ENCODE results near the gene CALY. TPM values are rescaled to one million over a fixed set of nuclear protein-coding genes. Genes with fewer than 3 reads are reported as not detected.

Gene CALY
- total and polyA plus RNA-seq, 5 donors from 2014 or later, result 0.76 to 1.8 (median 1.0) TPM

DNA sequence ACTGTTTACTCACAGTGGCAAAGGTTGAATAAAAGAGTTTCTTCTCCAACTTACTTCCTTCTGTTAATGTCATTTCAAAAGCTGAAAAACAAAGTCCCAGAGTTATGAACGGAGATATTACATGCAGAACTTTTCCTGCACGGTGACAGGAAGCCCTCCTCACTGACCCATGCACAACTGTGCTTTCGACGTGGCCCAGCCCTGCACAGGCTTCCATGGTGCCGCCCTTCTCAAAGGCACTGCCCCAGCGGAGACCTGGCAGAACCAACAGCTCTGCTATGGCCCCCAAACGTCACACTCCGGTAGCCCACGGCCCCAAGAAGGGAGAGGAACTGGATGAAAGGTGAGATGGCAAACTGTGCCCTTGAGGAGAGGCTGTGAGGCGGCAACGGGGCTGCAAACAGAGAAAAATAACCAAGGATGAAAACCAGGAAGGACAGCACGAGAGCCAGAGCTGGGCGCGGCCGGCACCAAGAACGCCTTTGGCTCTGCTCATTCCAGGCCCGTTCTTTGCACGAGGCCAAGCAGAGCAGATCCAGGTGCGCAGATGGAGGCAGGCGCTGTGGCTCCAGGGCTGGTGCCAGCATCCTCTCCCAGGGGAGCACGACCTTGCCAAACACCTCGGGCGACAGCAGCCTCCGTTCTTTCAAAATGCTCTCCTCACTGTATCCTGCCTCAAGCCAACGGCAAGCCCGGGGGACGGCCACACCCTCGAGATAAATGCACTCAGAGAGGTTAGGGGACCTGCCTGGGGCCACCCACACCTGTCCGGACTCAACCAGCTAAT lies 28.1 kb upstream of the CALY start:
- DNase-seq (no peak), ATAC-seq (ENCODE audit: low read depth in 2 of 2) (no peak)
- H3K4me1 Mint-ChIP-seq, result peaks cover 0 to 14% (median 7%) of the 10 kb centered on the region in 4 donors
- no peak overlapping the region for H3K4me3 ChIP-seq (ENCODE audit: low read depth, low read length)
- H3K9me3 Mint-ChIP-seq, result no peaks in the 10 kb centered on the region
- no peak overlapping the region for H3K4me3 Mint-ChIP-seq
- H3K27me3 Mint-ChIP-seq, result no peaks in the 10 kb centered on the region
- H3K9me3 ChIP-seq (ENCODE audit: control insufficient read depth in 2 of 2, low read length in 2 of 2), result no peaks in the 10 kb centered on the region
- peaks cover 29% of the 10 kb centered on the region for H3K36me3 Mint-ChIP-seq
- no peaks in the 10 kb centered on the region for H3K4me1 ChIP-seq (ENCODE audit: control insufficient read depth, insufficient read depth, low read length, poor library complexity, severe bottlenecking)
- H3K36me3 ChIP-seq (ENCODE audit: control insufficient read depth, insufficient read depth, low read length), result peaks cover 27% of the 10 kb centered on the region
- no peak overlapping the region for H3K27ac Mint-ChIP-seq
- no peaks in the 10 kb centered on the region for H3K27me3 ChIP-seq (ENCODE audit: control insufficient read depth, insufficient read depth, low read length)
- H3K27ac ChIP-seq (ENCODE audit: insufficient read depth, low read length, poor library complexity, severe bottlenecking), result no peak overlapping the region

DNA sequence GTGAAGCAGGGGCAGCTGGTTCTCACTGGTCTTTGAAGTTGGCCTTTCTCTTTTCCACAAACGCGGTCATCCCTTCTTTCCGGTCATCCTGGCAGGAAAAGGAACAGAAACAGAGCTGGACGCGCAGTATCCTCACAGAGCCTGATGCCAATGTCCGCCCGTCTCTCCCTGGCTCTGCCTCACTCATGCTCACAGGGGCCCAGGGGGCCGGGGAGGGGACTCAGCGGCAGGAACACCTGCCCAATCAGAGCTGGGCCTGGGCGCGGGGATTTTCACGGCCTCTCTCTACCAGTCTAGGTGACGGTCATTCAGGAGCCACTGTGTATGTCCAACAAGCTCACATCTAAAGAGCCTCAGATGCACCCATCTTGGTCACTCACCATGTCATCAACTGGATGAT lies 26.1 kb upstream of the CALY start:
- Histone ChIP-seq H3K9me3 (ENCODE audit: control insufficient read depth in 2 of 2, low read length in 2 of 2) (no peaks in the 10 kb centered on the region), H3K36me3 (ENCODE audit: control insufficient read depth, insufficient read depth, low read length) (peaks cover 11% of the 10 kb centered on the region), H3K4me1 (ENCODE audit: control insufficient read depth, insufficient read depth, low read length, poor library complexity, severe bottlenecking) (no peaks in the 10 kb centered on the region), H3K27me3 (ENCODE audit: control insufficient read depth, insufficient read depth, low read length) (no peaks in the 10 kb centered on the region), H3K27ac (ENCODE audit: insufficient read depth, low read length, poor library complexity, severe bottlenecking) (no peak overlapping the region), H3K4me3 (ENCODE audit: low read depth, low read length) (no peak overlapping the region)
- H3K9me3 Mint-ChIP-seq, result no peaks in the 10 kb centered on the region
- no peak overlapping the region for H3K4me3 Mint-ChIP-seq
- no peaks in the 10 kb centered on the region for H3K27me3 Mint-ChIP-seq
- DNase-seq (no peak), ATAC-seq (ENCODE audit: low read depth in 2 of 2) (no peak)
- peaks cover 21% of the 10 kb centered on the region for H3K36me3 Mint-ChIP-seq
- H3K4me1 Mint-ChIP-seq, result peaks cover 0 to 14% (median 7%) of the 10 kb centered on the region in 4 donors
- no peak overlapping the region for H3K27ac Mint-ChIP-seq

DNA sequence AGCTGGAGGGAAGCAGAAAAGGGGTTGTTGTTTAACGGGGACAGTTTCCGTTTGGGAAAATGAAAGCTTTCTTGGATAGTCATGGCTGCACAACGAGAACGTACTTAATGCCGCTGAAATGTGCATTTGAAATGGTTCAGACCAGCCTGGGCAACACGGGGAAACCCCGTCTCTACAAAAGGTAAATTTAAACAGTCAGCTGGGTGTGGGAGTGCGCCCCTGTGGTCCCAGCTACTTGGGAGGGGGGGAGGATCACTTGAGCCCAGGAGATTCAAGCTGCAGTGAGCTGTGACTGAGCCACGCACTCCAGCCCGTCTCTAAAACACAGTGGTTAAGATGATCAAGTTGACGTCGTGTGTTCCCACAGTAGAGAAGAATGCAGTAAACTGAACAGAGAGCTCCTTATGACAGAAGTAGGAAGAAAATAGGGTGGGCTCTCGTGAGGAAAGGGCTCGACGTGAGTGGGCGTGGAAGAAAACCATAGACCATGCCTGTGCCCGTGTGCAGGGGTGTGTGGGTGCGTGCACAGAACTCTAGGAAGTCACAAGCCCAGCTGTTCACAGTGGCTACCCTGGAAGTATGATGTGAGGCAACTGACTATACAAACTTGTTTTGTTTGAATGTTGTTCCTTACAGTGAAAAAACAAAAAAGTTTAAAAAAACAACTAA lies 25.2 kb upstream of the CALY start:
- Histone ChIP-seq H3K27ac (ENCODE audit: insufficient read depth, low read length, poor library complexity, severe bottlenecking) (peak overlapping the region; percentile 23), H3K4me3 (ENCODE audit: low read depth, low read length) (peak overlapping the region; percentile 6), H3K36me3 (ENCODE audit: control insufficient read depth, insufficient read depth, low read length) (peaks cover 9% of the 10 kb centered on the region), H3K27me3 (ENCODE audit: control insufficient read depth, insufficient read depth, low read length) (no peaks in the 10 kb centered on the region), H3K4me1 (ENCODE audit: control insufficient read depth, insufficient read depth, low read length, poor library complexity, severe bottlenecking) (peaks cover 8% of the 10 kb centered on the region), H3K9me3 (ENCODE audit: control insufficient read depth in 2 of 2, low read length in 2 of 2) (no peaks in the 10 kb centered on the region)
- H3K4me3 Mint-ChIP-seq, result peak overlapping the region; percentile 36 to 69 (median 51)
- H3K4me1 Mint-ChIP-seq, result peaks cover 0 to 16% (median 7%) of the 10 kb centered on the region in 4 donors
- H3K27me3 Mint-ChIP-seq, result no peaks in the 10 kb centered on the region
- DNase-seq (no peak), ATAC-seq (ENCODE audit: low read depth in 2 of 2) (no peak)
- H3K27ac Mint-ChIP-seq, result peak overlapping the region; percentile 42 to 88 (median 87)
- no peaks in the 10 kb centered on the region for H3K9me3 Mint-ChIP-seq
- H3K36me3 Mint-ChIP-seq, result peaks cover 21% of the 10 kb centered on the region

DNA sequence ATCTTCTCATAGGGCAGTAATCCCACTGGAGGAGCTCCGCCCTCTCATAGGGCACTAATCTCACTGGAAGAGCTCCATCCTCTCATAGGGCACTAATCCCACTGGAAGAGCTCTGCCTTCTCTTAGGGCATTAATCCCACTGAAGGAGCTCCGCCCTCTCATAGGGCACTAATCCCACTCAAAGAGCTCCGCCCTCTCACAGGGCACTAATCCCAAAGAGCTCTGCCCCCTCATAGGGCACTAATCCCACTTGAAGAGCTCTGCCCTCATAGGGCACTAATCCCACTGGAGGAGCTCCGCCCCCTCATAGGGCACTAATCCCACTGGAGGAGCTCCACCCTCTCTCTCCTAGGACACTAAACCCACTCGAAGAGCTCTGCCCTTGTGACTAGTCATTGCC lies 24.5 kb upstream of the CALY start:
- H3K4me3 Mint-ChIP-seq, result peak overlapping the region; percentile 33 to 69 (median 47)

DNA sequence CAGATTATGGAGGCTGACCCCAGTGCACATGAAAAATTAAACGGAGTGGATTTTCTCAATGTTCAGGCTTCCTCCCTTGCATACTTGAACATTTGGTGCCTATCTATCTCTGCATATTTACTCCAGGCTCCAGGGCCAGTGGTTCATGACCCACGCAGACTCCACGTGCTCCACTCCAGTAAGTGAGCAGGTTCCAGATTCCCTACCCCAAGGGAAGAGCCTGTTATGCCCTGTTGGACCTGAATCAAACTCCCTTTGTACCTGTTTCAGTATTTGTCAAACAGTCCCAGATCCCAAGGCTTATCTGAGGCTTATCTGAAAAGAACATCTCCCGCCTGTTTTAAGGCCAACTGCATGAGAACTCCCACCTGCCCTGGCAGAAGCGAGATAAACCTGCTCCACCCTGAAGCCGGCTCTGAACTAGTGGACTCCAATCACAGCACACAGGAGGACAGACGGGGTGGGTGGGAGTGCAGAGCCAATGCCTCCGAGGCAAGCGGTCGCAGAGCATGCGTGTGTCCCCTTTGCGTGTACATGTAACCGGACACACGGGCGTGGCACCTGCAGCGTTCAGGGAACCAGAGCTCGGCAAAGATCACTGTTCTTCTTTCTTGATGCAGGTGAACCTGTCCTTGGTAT lies 23.4 kb upstream of the CALY start:
- H3K27me3 ChIP-seq (ENCODE audit: control insufficient read depth, insufficient read depth, low read length), result no peaks in the 10 kb centered on the region
- H3K36me3 ChIP-seq (ENCODE audit: control insufficient read depth, insufficient read depth, low read length), result peaks cover 3% of the 10 kb centered on the region
- no peak overlapping the region for H3K4me3 ChIP-seq (ENCODE audit: low read depth, low read length)
- Mint-ChIP-seq H3K4me3 (peak overlapping the region in 2 of 4 donors; percentile 1 to 2), H3K27ac (peak overlapping the region in 2 of 3 donors; percentile 39 to 64), H3K9me3 (no peaks in the 10 kb centered on the region), H3K4me1 (peaks cover 0 to 22% (median 7%) of the 10 kb centered on the region in 4 donors), H3K27me3 (no peaks in the 10 kb centered on the region), H3K36me3 (peaks cover 21% of the 10 kb centered on the region)
- H3K4me1 ChIP-seq (ENCODE audit: control insufficient read depth, insufficient read depth, low read length, poor library complexity, severe bottlenecking), result peaks cover 18% of the 10 kb centered on the region
- no peak for ATAC-seq (ENCODE audit: low read depth in 2 of 2)
- DNase-seq, result no peak
- H3K27ac ChIP-seq (ENCODE audit: insufficient read depth, low read length, poor library complexity, severe bottlenecking), result no peak overlapping the region
- no peaks in the 10 kb centered on the region for H3K9me3 ChIP-seq (ENCODE audit: control insufficient read depth in 2 of 2, low read length in 2 of 2)

More for the DNA sequence above, 24.5 kb upstream of the CALY start:
- Mint-ChIP-seq H3K27ac (peak overlapping the region; percentile 42 to 88 (median 87)), H3K27me3 (no peaks in the 10 kb centered on the region), H3K9me3 (no peaks in the 10 kb centered on the region), H3K4me1 (peaks cover 0 to 19% (median 7%) of the 10 kb centered on the region in 4 donors), H3K36me3 (peaks cover 21% of the 10 kb centered on the region)
- Histone ChIP-seq H3K9me3 (ENCODE audit: control insufficient read depth in 2 of 2, low read length in 2 of 2) (no peaks in the 10 kb centered on the region), H3K27me3 (ENCODE audit: control insufficient read depth, insufficient read depth, low read length) (no peaks in the 10 kb centered on the region), H3K27ac (ENCODE audit: insufficient read depth, low read length, poor library complexity, severe bottlenecking) (no peak overlapping the region), H3K4me3 (ENCODE audit: low read depth, low read length) (peak overlapping the region; percentile 6), H3K4me1 (ENCODE audit: control insufficient read depth, insufficient read depth, low read length, poor library complexity, severe bottlenecking) (peaks cover 14% of the 10 kb centered on the region), H3K36me3 (ENCODE audit: control insufficient read depth, insufficient read depth, low read length) (peaks cover 8% of the 10 kb centered on the region)
- ATAC-seq (ENCODE audit: low read depth in 2 of 2) (no peak), DNase-seq (no peak)

DNA sequence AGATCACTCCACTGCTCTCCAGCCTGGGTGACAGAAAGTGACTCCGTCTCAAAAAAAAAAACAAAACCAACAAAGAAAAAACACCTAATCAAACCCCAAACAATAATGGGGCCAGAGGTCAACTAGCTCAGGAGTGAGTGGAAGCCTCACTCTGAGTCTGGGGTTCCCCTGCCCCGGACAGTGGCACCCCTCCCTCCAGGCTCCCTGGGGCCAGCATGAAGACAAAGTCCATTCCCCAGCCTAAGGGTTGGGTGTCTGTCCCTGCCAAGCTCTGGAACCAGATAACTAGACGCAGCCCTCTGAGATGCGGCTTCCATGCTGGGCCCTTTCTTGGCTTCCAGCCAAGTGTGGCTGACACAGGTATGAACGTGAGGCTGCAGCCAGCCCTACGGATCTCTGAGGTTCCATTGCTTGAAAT lies 22.9 kb upstream of the CALY start:
- Histone ChIP-seq H3K27ac (ENCODE audit: insufficient read depth, low read length, poor library complexity, severe bottlenecking) (no peak overlapping the region), H3K9me3 (ENCODE audit: control insufficient read depth in 2 of 2, low read length in 2 of 2) (no peaks in the 10 kb centered on the region), H3K36me3 (ENCODE audit: control insufficient read depth, insufficient read depth, low read length) (peaks cover 3% of the 10 kb centered on the region), H3K4me3 (ENCODE audit: low read depth, low read length) (no peak overlapping the region), H3K4me1 (ENCODE audit: control insufficient read depth, insufficient read depth, low read length, poor library complexity, severe bottlenecking) (peaks cover 18% of the 10 kb centered on the region), H3K27me3 (ENCODE audit: control insufficient read depth, insufficient read depth, low read length) (no peaks in the 10 kb centered on the region)
- DNase-seq (peak in 2 of 3 donors; percentile 15 to 50), ATAC-seq (ENCODE audit: low read depth in 2 of 2) (no peak)
- Mint-ChIP-seq H3K9me3 (no peaks in the 10 kb centered on the region), H3K36me3 (peaks cover 18% of the 10 kb centered on the region), H3K27me3 (no peaks in the 10 kb centered on the region), H3K4me3 (no peak overlapping the region), H3K27ac (peak overlapping the region in 2 of 3 donors; percentile 48 to 64), H3K4me1 (peaks cover 0 to 22% (median 7%) of the 10 kb centered on the region in 4 donors)

DNA sequence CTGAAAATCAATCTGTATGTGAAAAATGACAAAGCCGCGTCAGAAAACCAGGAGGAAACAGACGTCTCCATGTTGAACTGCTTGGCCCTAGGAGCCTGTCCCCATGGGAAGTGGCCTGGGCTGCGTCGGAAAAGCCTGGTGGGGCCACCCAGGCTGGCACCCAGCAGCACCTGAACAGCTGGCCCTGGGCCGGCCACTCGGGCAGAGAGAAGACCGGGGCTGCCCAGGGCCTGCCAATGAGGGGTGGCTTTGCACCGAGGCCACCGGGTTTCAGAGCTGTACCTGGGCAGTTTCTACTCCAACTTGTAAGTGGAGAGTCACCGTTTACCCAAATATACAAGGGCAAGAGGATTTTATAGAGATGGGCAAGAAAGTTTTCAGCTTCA lies 22.2 kb upstream of the CALY start:
- H3K36me3 Mint-ChIP-seq, result peaks cover 15% of the 10 kb centered on the region
- H3K27me3 Mint-ChIP-seq, result no peaks in the 10 kb centered on the region
- Histone ChIP-seq H3K9me3 (ENCODE audit: control insufficient read depth in 2 of 2, low read length in 2 of 2) (no peaks in the 10 kb centered on the region), H3K4me3 (ENCODE audit: low read depth, low read length) (no peak overlapping the region), H3K27ac (ENCODE audit: insufficient read depth, low read length, poor library complexity, severe bottlenecking) (no peak overlapping the region), H3K4me1 (ENCODE audit: control insufficient read depth, insufficient read depth, low read length, poor library complexity, severe bottlenecking) (peaks cover 18% of the 10 kb centered on the region), H3K27me3 (ENCODE audit: control insufficient read depth, insufficient read depth, low read length) (no peaks in the 10 kb centered on the region), H3K36me3 (ENCODE audit: control insufficient read depth, insufficient read depth, low read length) (peaks cover 3% of the 10 kb centered on the region)
- H3K4me3 Mint-ChIP-seq, result peak overlapping the region in 2 of 4 donors; percentile 48 to 70
- H3K4me1 Mint-ChIP-seq, result peaks cover 0 to 22% (median 7%) of the 10 kb centered on the region in 4 donors
- H3K9me3 Mint-ChIP-seq, result no peaks in the 10 kb centered on the region
- H3K27ac Mint-ChIP-seq, result no peak overlapping the region
- DNase-seq, result no peak
- ATAC-seq (ENCODE audit: low read depth in 2 of 2), result no peak
